T-helper 2 cell treated with Interferon-gamma antibody and Interleukin-4, amounts not matched to agents 100 ng/mL and 5 ng/mL, for 36 hours (primary cell): ENCODE data around the gene RNF32. TPM values are rescaled to one million over a fixed set of nuclear protein-coding genes. Genes with fewer than 3 reads are reported as not detected.
"Not testable (repeated sequence)": the region's sequence is repeated elsewhere in the genome, so short reads cannot be mapped to it uniquely, and the experiment has no call there.

ENCODE experiments used
- intact Hi-C: fragments of 100-400 bp; cut with micrococcal nuclease; formaldehyde crosslinking; loops from one replicate; pipeline ENCODE4 v1.15.1; 2023
- total RNA-seq: library from RNA; stranded (reverse); gene quantifications from 2 replicates; pipeline ENCODE4 v1.2.3, GENCODE V29; 2022

RNF32 gene
- total RNA-seq, 1 donor from 2014 or later, result 3.9 TPM

DNA sequence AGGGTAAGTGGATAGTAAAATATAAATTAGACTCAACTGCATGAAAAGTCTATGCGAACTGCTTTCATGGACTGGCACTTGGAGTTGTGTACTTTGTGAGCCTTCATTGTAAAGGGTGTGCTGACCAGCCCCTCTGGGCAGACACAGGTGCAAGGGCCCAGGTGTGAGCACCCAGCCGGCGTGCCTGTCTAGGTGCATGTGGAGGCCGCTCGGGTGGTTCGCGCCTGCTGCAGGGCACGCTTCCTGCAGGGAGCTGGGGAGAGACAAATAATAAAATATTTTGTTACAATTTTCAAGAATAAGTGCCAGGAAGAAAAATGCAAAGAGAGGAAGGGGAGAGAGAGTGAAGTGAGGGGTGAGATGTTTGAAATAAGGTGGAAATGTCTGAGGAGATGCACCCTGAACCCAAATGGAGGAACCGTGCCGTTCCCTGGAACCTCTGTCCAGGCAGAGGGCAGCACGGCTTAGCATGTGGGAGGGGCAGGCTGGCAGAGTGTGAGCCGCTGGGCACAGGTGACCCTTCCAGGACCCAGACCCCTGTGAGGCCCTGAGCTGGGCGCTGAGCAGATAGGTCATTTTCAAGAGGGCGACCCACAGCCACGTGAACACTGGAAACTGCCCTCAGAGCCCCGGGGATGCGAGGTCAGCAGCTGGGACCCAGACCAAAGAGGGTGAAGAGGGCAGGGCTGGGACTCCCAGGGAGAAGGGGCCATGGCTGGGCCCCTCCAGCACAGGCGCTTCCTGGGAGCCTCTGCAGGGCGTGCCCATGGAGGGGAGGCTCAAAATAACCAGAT is 28.7 kb downstream of the RNF32 start:
- intact Hi-C loops, result no loop called here

DNA sequence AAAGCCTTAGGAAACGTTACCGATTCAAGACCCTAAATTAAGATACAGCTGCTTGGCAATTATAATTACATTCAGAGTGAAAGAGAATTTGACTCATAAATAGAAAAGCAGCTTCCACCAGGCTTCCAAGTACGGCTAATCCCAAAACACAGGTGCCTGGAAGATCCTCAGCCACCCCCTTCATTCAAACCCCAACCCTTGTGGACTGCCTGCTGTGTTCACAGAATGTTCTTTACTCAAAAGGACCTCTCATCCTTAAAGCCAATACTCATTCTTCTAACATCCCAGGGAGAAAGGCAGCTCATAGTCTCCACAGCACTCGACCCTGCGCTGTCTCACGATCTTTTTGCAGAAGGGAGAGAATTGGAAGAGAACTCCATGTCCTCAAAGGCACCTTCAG is 32.9 kb downstream of the RNF32 start:
- intact Hi-C loops, result no loop called here

DNA sequence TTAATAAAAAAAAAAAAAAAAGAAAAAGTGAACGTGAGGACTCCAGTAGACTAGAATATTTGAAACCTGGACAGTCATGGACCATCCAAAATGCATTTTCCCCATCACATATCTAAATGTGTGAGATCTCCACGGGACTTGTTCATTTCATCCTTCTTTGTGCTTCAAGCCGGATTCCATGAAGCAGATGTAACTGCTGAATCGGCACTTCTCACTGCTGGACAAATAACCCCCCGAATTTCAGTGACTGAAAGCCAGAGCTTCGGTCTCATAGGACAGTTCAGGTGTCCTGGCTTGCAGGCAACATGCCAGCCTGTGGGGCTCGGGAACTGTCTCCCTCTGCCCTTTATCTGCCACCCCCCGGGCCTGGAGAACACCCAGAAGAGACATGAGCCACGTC is 33.3 kb downstream of the RNF32 start:
- intact Hi-C loops, result no loop called here

DNA sequence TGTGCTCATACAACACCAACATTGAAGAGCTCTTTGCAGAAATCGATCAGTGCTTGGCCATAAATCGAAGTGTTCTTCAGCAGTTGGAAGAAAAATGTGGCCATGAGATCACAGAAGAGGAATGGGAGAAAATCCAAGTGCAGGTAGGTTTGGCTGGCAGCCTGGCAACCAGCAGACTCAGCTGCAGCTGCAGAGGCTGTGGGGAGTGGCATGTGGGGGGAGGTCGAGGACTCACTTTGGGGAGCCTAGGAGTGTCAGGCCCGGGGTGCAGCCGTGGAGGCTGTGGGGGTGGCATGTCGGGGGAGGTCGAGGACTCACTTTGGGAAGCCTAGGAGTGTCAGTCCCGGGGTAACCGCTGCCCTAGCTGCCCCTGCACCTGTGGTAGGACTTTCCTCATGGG is 35.1 kb downstream of the RNF32 start:
- intact Hi-C loops, result no loop called here

DNA sequence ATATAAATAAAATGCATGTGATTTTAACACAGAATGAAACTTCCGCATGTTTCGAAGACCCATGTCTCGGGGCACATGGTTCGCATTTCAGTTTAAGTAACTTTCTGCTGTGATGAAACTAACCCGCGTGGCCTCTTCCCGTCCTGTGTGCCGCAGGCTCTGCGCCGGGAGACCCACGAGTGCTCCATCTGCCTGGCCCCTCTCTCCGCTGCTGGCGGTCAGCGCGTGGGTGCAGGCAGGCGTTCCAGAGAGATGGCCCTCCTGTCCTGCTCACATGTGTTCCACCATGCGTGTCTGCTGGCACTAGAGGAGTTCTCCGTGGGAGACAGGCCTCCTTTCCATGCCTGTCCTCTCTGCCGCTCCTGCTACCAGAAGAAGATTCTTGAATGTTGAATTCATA is 35.7 kb downstream of the RNF32 start:
- intact Hi-C loops, result no loop called here

DNA sequence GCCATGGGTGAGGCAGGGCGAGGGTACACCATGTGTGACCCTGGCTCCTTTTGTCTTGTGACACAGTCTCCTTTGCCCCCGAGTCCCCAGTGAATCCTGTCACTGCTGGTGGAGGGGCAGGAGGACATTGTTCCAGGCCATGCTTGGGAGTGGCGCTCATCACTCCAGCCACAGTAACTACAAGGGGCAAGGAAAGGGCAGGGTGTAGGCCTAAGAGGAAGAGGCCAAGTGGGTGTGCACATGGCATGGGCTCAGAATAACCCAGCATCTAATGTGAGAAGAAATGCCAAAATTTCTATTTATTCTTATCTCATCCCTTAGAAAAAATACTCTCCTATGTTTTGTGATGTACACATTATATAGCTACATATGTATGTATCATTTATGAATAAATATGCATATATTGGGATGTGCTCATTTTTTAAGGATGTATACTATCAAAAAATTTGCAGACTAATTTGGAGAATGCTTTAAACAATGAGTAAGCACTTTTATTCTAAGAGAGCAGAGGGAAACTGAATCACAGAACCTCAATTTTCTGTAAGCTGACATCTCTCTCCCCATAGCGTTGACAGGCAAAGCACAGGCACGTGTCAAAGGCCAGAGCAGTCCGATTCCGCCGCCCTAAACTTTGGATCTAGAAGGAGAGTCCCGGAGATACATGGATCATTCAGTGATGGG is 36.9 kb downstream of the RNF32 start:
- intact Hi-C loops, result no loop called here

DNA sequence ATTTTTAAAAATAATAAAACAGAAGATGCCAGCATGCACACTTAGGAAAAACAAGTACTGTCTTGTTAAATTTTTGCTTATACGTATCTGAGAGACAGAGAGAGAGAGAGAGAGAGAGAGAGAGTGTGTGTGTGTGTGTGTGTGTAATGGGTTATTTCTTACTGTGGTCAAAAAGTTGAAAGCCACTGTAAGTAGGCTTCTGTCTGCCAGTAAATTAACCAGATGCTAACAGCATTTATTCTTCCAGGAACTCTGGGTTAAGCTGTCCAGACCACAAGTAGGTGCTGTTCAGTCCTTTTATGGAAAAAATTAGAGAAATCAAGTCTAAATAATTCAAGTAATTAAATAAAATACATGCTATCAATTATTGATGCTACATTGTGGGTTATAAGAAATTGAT is 39.7 kb downstream of the RNF32 start:
- intact Hi-C loops, result no loop called here

DNA sequence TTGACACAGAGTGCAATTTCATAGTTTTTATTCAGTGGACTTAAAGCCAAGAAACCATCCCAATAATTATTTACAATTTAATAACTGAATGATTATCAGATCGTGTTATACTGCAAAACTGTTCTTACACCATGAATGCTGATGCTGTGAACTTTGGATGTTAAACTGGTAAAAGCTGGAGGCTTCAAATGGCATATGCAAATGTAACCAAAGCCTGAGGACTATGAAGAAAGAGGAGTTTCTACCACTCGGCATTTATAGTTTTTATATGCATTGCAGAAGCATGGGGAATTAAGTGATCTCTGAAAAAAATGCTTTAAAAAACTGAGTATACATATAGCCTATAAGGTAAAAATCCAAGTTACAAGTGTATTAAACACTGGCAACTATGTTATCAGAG is 42.4 kb downstream of the RNF32 start:
- intact Hi-C loops, result no loop called here

DNA sequence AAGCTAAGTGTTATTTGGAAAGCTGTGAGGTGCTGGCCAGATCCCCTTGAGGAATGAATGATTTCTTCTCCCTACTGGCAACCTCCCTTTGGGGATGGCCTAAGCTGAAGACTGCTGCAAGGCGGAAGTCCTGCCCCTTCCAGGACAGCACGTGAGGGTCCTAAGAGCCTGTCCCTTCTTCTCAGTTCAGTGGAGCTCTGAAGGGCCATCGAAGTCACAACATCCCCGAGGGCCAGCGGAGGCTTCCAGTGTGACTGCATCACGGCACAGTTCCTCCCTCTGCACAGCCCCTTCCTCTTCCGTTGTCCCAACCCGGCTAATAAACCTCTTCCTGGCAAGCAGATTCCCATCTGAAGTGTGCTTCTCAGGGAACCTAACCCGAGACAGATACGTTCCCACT is 43.7 kb downstream of the RNF32 start:
- intact Hi-C loops, result no loop called here

DNA sequence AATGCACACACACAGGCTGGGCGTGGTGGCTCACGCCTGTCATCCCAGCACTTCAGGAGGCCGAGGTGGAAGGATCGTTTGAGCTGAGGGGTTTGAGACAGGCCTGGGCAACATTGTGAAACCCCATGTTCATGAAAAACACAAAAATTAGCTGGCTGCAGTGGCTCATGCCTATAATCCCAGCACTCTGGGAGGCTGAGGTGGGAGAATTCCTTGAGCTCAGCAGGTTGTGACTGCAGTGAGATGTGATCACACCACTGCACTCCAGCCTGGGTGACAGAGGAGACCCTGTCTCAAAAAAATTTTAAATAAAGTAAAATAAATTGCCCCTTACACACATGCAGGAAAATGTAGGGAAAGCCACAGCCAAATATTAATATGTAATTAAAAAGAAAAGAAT is 44.1 kb downstream of the RNF32 start:
- intact Hi-C loops, result no loop called here

DNA sequence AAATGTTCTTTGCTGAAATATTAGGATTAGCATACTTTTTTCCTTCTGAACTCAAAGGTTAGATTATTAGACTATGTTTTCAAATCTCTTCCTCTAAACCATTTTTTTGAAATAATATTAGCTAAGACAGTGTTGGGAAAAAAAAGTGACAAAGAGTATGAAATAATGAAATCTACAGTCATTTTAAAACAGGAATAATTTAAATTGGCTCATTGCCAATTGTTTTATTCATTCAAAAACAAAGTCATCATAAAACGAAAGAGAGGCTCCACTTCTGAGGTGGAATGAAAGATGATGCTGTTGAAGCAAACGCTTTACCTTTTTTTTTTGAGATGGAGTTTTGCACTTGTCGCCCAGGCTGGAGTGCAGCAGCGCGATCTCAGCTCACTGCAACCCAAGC is 51.2 kb downstream of the RNF32 start:
- intact Hi-C loops, result no loop called here

DNA sequence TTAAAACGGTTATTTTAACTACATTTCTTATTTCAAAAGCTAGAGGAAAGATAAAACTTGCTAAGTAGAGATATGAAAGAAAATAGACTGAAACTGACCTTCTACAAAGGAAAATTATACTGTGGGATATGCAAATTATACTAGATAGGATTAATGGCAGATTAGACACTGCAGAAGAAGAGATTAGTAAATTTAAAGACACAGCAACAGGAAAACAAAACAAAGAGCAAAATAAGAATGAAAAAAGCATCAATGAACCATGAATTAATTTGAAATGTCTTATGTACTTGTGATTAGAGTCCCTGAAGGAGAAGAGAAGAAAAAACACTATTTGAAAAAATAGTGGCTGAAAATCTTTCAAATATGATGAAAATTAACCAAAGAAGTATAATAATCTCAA is 52.3 kb downstream of the RNF32 start:
- intact Hi-C loops, result no loop called here

DNA sequence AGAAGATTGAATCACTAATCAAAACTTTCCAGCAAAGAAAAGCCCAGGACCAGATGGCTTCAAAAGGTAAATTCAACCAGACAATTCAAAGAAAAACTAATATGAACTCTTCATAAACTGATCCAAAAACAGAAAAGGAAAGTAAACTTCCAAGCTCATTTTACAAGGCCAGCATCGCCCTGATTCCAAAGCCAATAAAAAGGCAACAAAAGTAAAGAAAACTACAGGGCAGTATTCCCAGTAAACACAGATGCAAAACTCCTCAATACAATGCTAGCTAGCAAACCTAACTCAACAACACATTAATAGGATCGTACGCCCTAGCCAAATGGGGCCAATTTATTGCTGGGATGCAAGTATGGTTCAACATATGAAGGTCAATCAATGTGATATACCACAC is 53.1 kb downstream of the RNF32 start:
- intact Hi-C loops, result no loop called here

DNA sequence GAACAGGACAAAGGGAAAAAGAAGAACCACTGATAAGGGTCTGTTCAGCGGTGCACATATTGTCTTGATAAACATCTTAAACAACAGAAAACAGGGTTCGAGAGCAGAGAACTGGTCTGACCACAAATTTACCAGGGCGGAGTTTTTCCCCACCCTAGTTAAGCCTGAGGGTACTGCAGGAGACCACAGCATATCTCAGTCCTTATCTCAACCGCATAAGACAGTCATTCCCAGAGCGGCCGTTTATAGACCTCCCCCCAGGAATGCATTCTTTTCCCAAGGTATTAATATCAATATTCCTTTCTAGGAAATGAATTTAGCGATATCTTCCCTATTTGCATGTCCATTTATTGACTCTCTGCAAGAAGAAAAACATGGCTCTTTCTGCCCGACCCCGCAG is 56.7 kb downstream of the RNF32 start:
- intact Hi-C loops, result not testable (repeated sequence)

DNA sequence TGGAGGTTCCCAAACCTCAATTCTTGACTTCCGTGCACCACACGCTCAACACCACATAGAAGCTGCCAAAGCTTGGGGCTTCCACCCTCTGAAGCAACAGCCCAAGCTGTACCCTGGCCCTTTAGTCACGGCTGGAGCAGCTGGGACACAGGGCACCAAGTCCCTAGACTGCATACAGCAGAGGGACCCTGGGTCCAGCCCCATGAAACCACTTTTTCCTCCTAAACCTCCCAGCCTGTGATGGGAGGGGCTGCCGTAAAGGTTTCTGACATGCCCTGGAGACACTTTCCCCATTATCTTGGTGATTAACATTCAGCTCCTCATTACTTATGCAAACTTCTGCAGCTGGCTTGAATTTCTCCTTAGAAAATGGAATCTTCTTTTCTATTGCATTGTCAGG is 57.9 kb downstream of the RNF32 start:
- intact Hi-C loops, result not testable (repeated sequence)

DNA sequence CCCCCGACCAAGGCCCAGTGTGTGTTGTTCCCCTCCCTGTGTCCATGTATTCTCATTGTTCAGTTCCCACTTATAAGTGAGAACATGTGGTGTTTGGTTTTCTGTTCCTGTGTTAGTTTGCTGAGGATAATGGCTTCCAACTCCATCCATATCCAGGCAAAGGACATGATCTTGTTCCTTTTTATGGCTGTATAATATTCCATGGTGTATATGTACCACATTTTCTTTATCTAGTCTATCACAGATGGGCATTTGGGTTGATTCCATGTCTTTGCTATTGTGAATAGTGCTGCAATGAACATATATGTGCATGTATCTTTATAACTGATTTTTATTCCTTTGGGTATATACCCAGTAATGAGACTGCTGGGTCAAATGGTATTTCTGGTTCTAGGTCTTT is 61.2 kb downstream of the RNF32 start:
- intact Hi-C loops, result not testable (repeated sequence)

DNA sequence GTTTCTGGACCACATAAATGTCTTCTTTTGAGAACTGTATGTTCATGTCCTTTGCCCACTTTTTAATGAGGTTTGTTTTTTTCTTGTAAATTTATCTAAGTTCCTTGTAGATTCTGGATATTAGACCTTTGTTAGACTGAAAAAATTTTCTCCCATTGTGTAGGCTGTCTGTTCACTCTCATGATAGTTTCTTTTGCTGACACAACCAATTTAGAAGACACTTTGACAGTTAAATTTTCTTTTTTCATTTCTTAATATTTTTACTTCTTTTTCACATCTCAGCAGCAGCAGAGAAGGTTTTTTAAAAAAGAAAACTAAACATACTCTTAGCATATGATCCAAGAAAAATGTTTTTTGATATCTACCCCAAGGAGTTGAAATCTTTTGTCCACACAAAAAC is 61.8 kb downstream of the RNF32 start:
- intact Hi-C loops, result no loop called here

DNA sequence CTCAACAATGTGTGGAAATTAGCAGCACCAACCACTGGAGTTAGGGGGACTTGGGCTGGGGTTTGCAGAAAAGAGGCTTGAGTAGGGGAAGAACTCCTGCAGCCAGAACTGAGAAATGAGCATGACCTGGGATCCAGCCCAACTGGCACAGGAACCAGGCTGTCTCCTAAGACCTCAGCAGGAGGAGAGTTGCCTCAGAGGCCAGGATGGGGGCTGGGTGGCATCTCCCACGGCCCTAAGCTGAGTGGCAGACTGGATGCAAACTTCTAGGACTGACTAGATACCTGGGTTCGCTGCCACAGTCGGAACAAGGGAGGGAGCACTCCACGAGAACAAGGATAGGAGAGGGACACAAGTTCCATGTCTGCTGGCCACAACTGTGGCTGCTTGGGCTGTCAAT is 62.6 kb downstream of the RNF32 start:
- intact Hi-C loops, result no loop called here

DNA sequence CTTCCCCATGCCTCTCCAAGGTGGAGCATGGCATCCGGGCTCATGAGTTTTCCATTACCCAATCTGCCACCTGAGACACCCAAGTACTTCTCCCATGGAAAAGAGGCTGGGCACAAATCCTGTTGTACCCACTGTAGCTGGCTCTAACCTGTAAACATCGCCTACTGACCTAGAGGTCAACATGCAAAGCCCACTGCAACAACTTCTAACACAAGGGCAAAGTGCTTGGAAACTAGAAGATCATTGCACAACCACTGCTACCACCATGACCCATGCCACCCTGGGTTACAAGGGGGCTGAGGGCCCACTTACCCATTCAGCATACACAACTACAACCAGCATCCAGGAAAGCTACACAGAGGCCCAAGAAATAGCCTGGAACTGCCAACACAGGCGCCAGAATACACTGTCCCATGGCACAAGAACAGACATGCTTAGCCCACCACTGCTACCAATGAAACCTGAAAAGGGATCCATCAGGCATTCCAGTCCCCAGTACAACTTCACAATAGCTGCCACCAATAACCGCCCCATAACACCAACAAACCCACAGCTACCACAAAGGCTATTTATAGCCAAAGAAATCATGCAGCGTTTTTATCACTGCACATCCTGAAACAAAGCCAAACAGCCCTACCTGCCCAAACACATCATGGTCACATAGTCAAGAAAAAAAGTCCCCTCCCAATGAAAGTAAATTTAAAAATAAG is 63.4 kb downstream of the RNF32 start:
- intact Hi-C loops, result no loop called here

DNA sequence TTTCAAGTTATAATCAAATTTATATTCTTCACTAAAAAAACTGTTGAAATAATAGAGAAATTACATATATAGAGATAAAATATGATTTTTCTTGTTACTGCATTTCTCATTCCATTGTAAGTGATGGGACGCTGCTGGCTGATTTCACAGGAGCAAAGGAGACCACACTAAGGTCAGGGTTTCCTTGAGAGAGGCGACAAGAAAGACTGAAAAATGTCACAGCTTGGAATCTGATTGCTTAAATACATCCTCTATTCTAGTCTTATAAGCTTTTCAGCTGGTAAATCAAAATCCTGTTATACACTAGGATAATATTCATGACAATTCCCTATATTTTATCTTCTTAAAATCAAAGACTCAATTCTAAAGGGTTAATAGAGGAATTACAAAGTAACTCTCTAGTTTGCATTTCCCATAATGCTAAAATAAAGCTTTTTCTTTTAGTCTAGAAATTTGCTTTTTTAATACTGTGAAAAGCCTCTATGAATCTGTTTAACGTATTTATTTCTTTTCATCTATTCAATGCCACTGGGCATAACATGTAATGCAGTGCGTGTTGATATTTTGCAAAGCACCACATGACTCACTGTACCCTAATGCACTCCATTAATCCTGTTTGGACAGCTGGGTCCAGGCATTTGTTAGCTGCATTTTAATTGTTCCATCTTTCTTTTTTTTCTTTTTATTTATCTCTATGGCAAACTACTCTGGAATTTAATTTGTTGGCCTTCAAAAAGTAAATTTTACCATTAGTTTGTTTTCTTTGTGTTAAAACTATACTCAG is 81.7 kb downstream of the RNF32 start:
- intact Hi-C loops, result no loop called here

DNA sequence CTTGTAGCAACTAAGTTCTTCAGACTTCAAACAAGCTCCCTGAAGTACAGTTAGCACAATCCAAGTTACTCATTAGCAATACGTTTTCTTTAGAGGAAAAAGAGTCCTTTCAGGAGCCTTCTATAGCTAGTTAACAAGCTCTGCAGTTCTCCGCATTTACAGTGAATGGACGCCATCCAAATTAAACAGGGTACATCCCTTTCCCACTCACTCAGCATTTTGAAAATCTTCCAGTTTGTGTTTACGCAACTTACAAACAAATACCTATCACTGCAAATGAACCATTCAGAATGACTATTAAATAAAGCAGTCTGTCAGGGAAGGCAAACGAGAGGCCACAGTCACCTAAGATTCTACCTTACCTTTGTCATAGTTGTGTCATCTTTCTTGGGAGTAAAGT is 84.5 kb downstream of the RNF32 start:
- intact Hi-C loops, result no loop called here

DNA sequence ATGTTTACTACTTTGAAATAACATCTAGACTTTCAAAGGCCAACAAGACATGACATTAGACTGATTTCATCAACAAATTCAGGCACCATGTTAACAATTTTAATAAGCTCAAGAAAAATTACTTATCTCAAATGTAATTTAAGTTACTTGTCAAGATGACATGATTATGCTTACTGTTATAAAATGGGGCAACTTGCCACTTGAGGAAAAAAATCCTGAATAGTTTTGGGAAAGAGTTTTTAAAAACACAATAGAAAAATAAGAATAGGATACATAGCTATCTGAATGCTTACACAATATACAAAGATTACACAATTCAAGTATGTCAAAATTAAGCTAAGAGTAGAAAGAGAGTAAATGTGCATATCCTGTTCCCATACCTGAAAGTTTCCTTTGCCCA is 85.4 kb downstream of the RNF32 start:
- intact Hi-C loops, result no loop called here
